Measurements from ENCODE around the gene MAP3K12. TPM values are rescaled to one million over a fixed set of nuclear protein-coding genes. Genes with fewer than 3 reads are reported as not detected.
A peak's percentile ranks its signal among the peaks of the same experiment; 100 is the strongest.
"Not testable (repeated sequence)": the region's sequence is repeated elsewhere in the genome, so short reads cannot be mapped to it uniquely, and the experiment has no call there.

MAP3K12 gene
- total RNA-seq, 2 donors from 2014 or later = 18.2 to 20.4 TPM

GRCh38 chr12:53492188-53492587, 7.1 kb downstream of the MAP3K12 start:
- Mint-ChIP-seq H3K36me3 (ENCODE audit: low read depth) (no peaks in the 10 kb centered on the region), H3K9me3 (no peaks in the 10 kb centered on the region), H3K27me3 (no peaks in the 10 kb centered on the region), H3K27ac (peak overlapping the region; percentile 74), H3K4me3 (peak overlapping the region; percentile 88), H3K4me1 (peaks cover 12% of the 10 kb centered on the region)
- no peak for ATAC-seq (replicated peaks)

- H3K27me3 Mint-ChIP-seq = no peaks in the 10 kb centered on the region
- H3K9me3 Mint-ChIP-seq = no peaks in the 10 kb centered on the region
- ATAC-seq (replicated peaks) = no peak
- H3K27ac Mint-ChIP-seq = no peak overlapping the region
- peaks cover 16% of the 10 kb centered on the region for H3K36me3 Mint-ChIP-seq (ENCODE audit: low read depth)
- peaks cover 12% of the 10 kb centered on the region for H3K4me1 Mint-ChIP-seq
- no peak overlapping the region for H3K4me3 Mint-ChIP-seq
These were observed 9.9 kb downstream of the MAP3K12 start for GRCh38 chr12:53489242-53489864.

- H3K27ac Mint-ChIP-seq = no peak overlapping the region
- no peak for ATAC-seq (replicated peaks)
These were observed 12.3 kb downstream of the MAP3K12 start for GRCh38 chr12:53486736-53487487.

GRCh38 chr12:53485955-53486735, 13.1 kb downstream of the MAP3K12 start:
- peaks cover 46% of the 10 kb centered on the region for H3K36me3 Mint-ChIP-seq (ENCODE audit: low read depth)
- peaks cover 4% of the 10 kb centered on the region for H3K4me1 Mint-ChIP-seq
- no peaks in the 10 kb centered on the region for H3K27me3 Mint-ChIP-seq
- H3K9me3 Mint-ChIP-seq = no peaks in the 10 kb centered on the region
- H3K27ac Mint-ChIP-seq = no peak overlapping the region
- H3K4me3 Mint-ChIP-seq = no peak overlapping the region
- no peak for ATAC-seq (replicated peaks)

More at GRCh38 chr12:53486736-53487487, 12.3 kb downstream of the MAP3K12 start:
- Mint-ChIP-seq H3K9me3 (no peaks in the 10 kb centered on the region), H3K27me3 (no peaks in the 10 kb centered on the region), H3K36me3 (ENCODE audit: low read depth) (peaks cover 38% of the 10 kb centered on the region), H3K4me3 (no peak overlapping the region), H3K4me1 (peaks cover 4% of the 10 kb centered on the region)

GRCh38 chr12:53484686-53485575, 14.3 kb downstream of the MAP3K12 start:
- H3K4me3 Mint-ChIP-seq = no peak overlapping the region
- H3K36me3 Mint-ChIP-seq (ENCODE audit: low read depth) = peaks cover 58% of the 10 kb centered on the region
- H3K27ac Mint-ChIP-seq = no peak overlapping the region
- ATAC-seq (replicated peaks) = no peak
- peaks cover 4% of the 10 kb centered on the region for H3K4me1 Mint-ChIP-seq
- H3K9me3 Mint-ChIP-seq = no peaks in the 10 kb centered on the region
- no peaks in the 10 kb centered on the region for H3K27me3 Mint-ChIP-seq

- Mint-ChIP-seq H3K27ac (peak overlapping the region; percentile 72), H3K9me3 (no peaks in the 10 kb centered on the region), H3K4me1 (peaks cover 4% of the 10 kb centered on the region), H3K36me3 (ENCODE audit: low read depth) (peaks cover 67% of the 10 kb centered on the region), H3K27me3 (no peaks in the 10 kb centered on the region), H3K4me3 (no peak overlapping the region)
- peak; percentile 25 for ATAC-seq (replicated peaks)
These were observed 15.3 kb downstream of the MAP3K12 start for GRCh38 chr12:53483979-53484377.

GRCh38 chr12:53483225-53483978, 15.9 kb downstream of the MAP3K12 start:
- no peak overlapping the region for H3K4me3 Mint-ChIP-seq
- H3K27me3 Mint-ChIP-seq = no peaks in the 10 kb centered on the region
- H3K27ac Mint-ChIP-seq = peak overlapping the region; percentile 72
- H3K36me3 Mint-ChIP-seq (ENCODE audit: low read depth) = peaks cover 73% of the 10 kb centered on the region
- peaks cover 4% of the 10 kb centered on the region for H3K4me1 Mint-ChIP-seq
- ATAC-seq (replicated peaks) = peak; percentile 5
- H3K9me3 Mint-ChIP-seq = no peaks in the 10 kb centered on the region

GRCh38 chr12:53482626-53483168, 16.6 kb downstream of the MAP3K12 start:
- H3K4me1 Mint-ChIP-seq = peaks cover 4% of the 10 kb centered on the region
- peaks cover 80% of the 10 kb centered on the region for H3K36me3 Mint-ChIP-seq (ENCODE audit: low read depth)
- ATAC-seq (replicated peaks) = no peak
- H3K27ac Mint-ChIP-seq = peak overlapping the region; percentile 72
- H3K4me3 Mint-ChIP-seq = no peak overlapping the region
- no peaks in the 10 kb centered on the region for H3K9me3 Mint-ChIP-seq
- no peaks in the 10 kb centered on the region for H3K27me3 Mint-ChIP-seq

- Mint-ChIP-seq H3K4me3 (no peak overlapping the region), H3K27ac (no peak overlapping the region), H3K27me3 (no peaks in the 10 kb centered on the region), H3K4me1 (peaks cover 6% of the 10 kb centered on the region), H3K9me3 (no peaks in the 10 kb centered on the region), H3K36me3 (ENCODE audit: low read depth) (peaks cover 86% of the 10 kb centered on the region)
- ATAC-seq (replicated peaks) = no peak
These were observed 17.2 kb downstream of the MAP3K12 start for GRCh38 chr12:53481939-53482586.

- Mint-ChIP-seq H3K4me1 (peaks cover 12% of the 10 kb centered on the region), H3K36me3 (ENCODE audit: low read depth) (peaks cover 93% of the 10 kb centered on the region)
- not testable (repeated sequence) for H3K27ac Mint-ChIP-seq; ATAC-seq (replicated peaks); H3K27me3 Mint-ChIP-seq; H3K4me3 Mint-ChIP-seq; H3K9me3 Mint-ChIP-seq
These were observed 17.8 kb downstream of the MAP3K12 start for GRCh38 chr12:53481458-53481857.

- no peak for ATAC-seq (replicated peaks)
- H3K36me3 Mint-ChIP-seq (ENCODE audit: low read depth) = peaks cover 98% of the 10 kb centered on the region
- H3K4me1 Mint-ChIP-seq = peaks cover 12% of the 10 kb centered on the region
- no peaks in the 10 kb centered on the region for H3K9me3 Mint-ChIP-seq
- no peak overlapping the region for H3K27ac Mint-ChIP-seq
- H3K4me3 Mint-ChIP-seq = no peak overlapping the region
- no peaks in the 10 kb centered on the region for H3K27me3 Mint-ChIP-seq
These were observed 18.5 kb downstream of the MAP3K12 start for GRCh38 chr12:53480491-53481442.

- Mint-ChIP-seq H3K9me3 (no peaks in the 10 kb centered on the region), H3K27me3 (no peaks in the 10 kb centered on the region), H3K4me1 (peaks cover 22% of the 10 kb centered on the region), H3K27ac (peak overlapping the region; percentile 65), H3K4me3 (no peak overlapping the region), H3K36me3 (ENCODE audit: low read depth) (peaks cover 98% of the 10 kb centered on the region)
- no peak for ATAC-seq (replicated peaks)
These were observed 19.9 kb downstream of the MAP3K12 start for GRCh38 chr12:53479331-53479730.

Measured in activated T-helper 17 cell treated with anti-CD3 and anti-CD28 coated beads, Interleukin-2, amount 50 U/mL, for 72 hours (primary cell).